Smooth muscle cell of the coronary artery (primary cell): Measurements from ENCODE around the gene SH3BP5L. TPM values are rescaled to one million over a fixed set of nuclear protein-coding genes. Genes with fewer than 3 reads are reported as not detected.

Experiments
- total RNA-seq: library from RNA; depleted of rRNA; stranded (reverse); fragments of >200 nt; gene quantifications from 2 replicates; pipeline ENCODE4 v1.2.3, GENCODE V29; 2014; ENCODE audit warnings: low replicate concordance

The SH3BP5L gene
- total RNA-seq = 22.6 and 26.7 TPM in 2 replicates

GRCh38 chr1:248825909-248826760 lies at the start of gene SH3BP5L:
Gene SH3BP5L, minus strand, starts transcription at chr1:248825915. Its CDS starts 980 bp downstream, at chr1:248824935.

GRCh38 chr1:248858891-248859889 lies 33.5 kb upstream of the SH3BP5L start, which contains the start of gene ZNF692:
Gene ZNF692, minus strand, starts transcription at chr1:248859085. Its CDS starts 776 bp downstream, at chr1:248858309.

GRCh38 chr1:248837781-248838356 lies 12.2 kb upstream of the SH3BP5L start, which contains the start of gene ZNF672:
Gene ZNF672, plus strand, starts transcription at chr1:248838224. Its CDS starts 9,051 bp downstream, at chr1:248847275.

Other genes with a start within 250 kb of the SH3BP5L start
- gene OR2T10, start 228.2 kb downstream of the SH3BP5L start, total RNA-seq = not detected in 2 replicates
- not detected in 2 replicates for gene OR2T11, start 190.8 kb downstream of the SH3BP5L start, total RNA-seq
- not detected in 2 replicates for gene OR2T35, start 180.6 kb downstream of the SH3BP5L start, total RNA-seq
- gene OR2T27, start 170.4 kb downstream of the SH3BP5L start, total RNA-seq = not detected in 2 replicates
- not detected in 2 replicates for gene OR14I1, start 123.1 kb downstream of the SH3BP5L start, total RNA-seq
- 0.30 and 0.35 TPM in 2 replicates for gene LYPD8, start 70.2 kb downstream of the SH3BP5L start, total RNA-seq
- 9.7 and 23.8 TPM in 2 replicates for gene ZNF672, start 12.3 kb upstream of the SH3BP5L start, total RNA-seq
- gene ZNF692, start 33.2 kb upstream of the SH3BP5L start, total RNA-seq = 10.1 and 20.4 TPM in 2 replicates
- 5.6 and 7.5 TPM in 2 replicates for gene PGBD2, start 80.3 kb upstream of the SH3BP5L start, total RNA-seq